Spleen (tissue), 11 donors: ENCODE results near the gene DCAF4. TPM values are rescaled to one million over a fixed set of nuclear protein-coding genes. Genes with fewer than 3 reads are reported as not detected.

Experiments used
- DNase-seq: peaks from one replicate; pipeline ENCODE4 v3.0.0-alpha.2; 2020
- H3K27ac ChIP-seq, 8 donors: fragments of 200-600 bp; sonication (generic) in 7 of 8; 1 replicate in 4 of 8; 2 replicates in 4 of 8; pipeline versions ENCODE4 v1.5.0 to v1.8.0; 2016 to 2021; ENCODE audit warnings: inconsistent platforms in 4 of 8, mild to moderate bottlenecking in 4 of 8, moderate library complexity in 1 of 8
- H3K27me3 ChIP-seq, 7 donors: fragments of 200-600 bp; sonication (generic) in 6 of 7; replicated peaks in 1 of 7; 1 replicate in 4 of 7; 2 replicates in 3 of 7; pipeline versions ENCODE4 v1.5.0 to v1.8.0; 2016 to 2021; ENCODE audit warnings: inconsistent platforms in 3 of 7, mild to moderate bottlenecking in 1 of 7
- H3K36me3 ChIP-seq, 6 donors: fragments of 200-600 bp; sonication (generic) in 5 of 6; 1 replicate in 4 of 6; 2 replicates in 2 of 6; pipeline versions ENCODE4 v1.5.0 to v1.8.0; 2016 to 2021; ENCODE audit warnings: inconsistent platforms in 2 of 6
- H3K4me1 ChIP-seq, 6 donors: fragments of 200-600 bp; sonication (generic) in 5 of 6; 1 replicate in 3 of 6; 2 replicates in 3 of 6; pipeline versions ENCODE4 v1.5.0 to v1.8.0; 2016 to 2021; ENCODE audit warnings: inconsistent platforms in 3 of 6
- H3K4me3 ChIP-seq, 8 donors: fragments of 200-600 bp; sonication (generic) in 7 of 8; 1 replicate in 4 of 8; 2 replicates in 4 of 8; pipeline versions ENCODE4 v1.5.0 to v1.8.0; 2016 to 2021; ENCODE audit warnings: inconsistent platforms in 4 of 8, mild to moderate bottlenecking in 4 of 8, moderate library complexity in 2 of 8
- H3K9me3 ChIP-seq, 8 donors: fragments of 200-600 bp; sonication (generic) in 7 of 8; 1 replicate in 4 of 8; 2 replicates in 4 of 8; pipeline versions ENCODE4 v1.5.0 to v1.8.0; 2016 to 2021; ENCODE audit warnings: inconsistent platforms in 4 of 8
- CTCF ChIP-seq, 11 experiments: fragments of 200-600 bp in 7 of 11; fragments of 450-650 bp in 4 of 11; sonication (generic) in 4 of 11; IDR thresholded peaks in 8 of 11; conservative IDR thresholded peaks in 3 of 11; 1 replicate in 7 of 11; 2 replicates in 4 of 11; pipeline versions ENCODE4 v1.4.0 to v1.8.0; 2016 to 2021; ENCODE audit warnings: antibody characterized with exemption in 11 of 11, inconsistent platforms in 4 of 11, mild to moderate bottlenecking in 1 of 11
- POLR2A ChIP-seq, 3 donors: fragments of 450-650 bp; IDR thresholded peaks; one replicate each; pipeline ENCODE4 v1.5.1; 2017; ENCODE audit warnings: antibody characterized with exemption in 3 of 3, mild to moderate bottlenecking in 1 of 3
- POLR2AphosphoS5 ChIP-seq, 3 donors: sonication (generic); formaldehyde crosslinking; IDR thresholded peaks; one replicate each; pipeline ENCODE4 v1.5.1; 2017; ENCODE audit warnings: antibody characterized with exemption in 3 of 3
- WGBS, 5 donors: extraction: QIAGEN DNeasy Blood & Tissue Kit in 3 of 5; methylation state at CpG; one replicate each; pipeline versions ENCODE4 v1.1.5 to v1.1.7; 2013 to 2018; 5-methylcytosine and 5-hydroxymethylcytosine counted together
- intact Hi-C: fragments of 100-400 bp; cut with DNase I; formaldehyde crosslinking; loops from one replicate; pipeline ENCODE4 v1.15.0; 2023; ENCODE audit warnings: low total_unique reads
- polyA plus RNA-seq, 3 donors: library from polyadenylated mRNA; stranded (reverse); fragments of 200-250 nt; gene quantifications; one replicate each; pipeline ENCODE4 v1.2.1, GENCODE V29; 2013
- total RNA-seq, 7 donors: library from RNA; depleted of rRNA in 3 of 7; stranded (reverse); fragments of >200 nt in 3 of 7; fragmentation: NEBNext Ultra II Directional in 4 of 7; extraction: Animal tissue kit (Norgen Biotek cat#: 25700) in 4 of 7; gene quantifications; one replicate each; pipeline versions ENCODE4 v1.1.0 to v1.2.1, GENCODE V29; 2016 to 2021
- donor health status: healthy with polysubstance abuse.
- donor health status: DM: no; HTN: no; CAD: no; lungs with moderate emphysema.
- donor health status: DM: no; HTN: no; CAD: no.
- donor health status: Bipolar disorder and iron deficiency.
- donor health status: healthy.
- donor health status: DM: no; HTN: no; CAD: no.
- donor health status: DM: yes; HTN: yes; CAD: no.

Gene DCAF4
- total and polyA plus RNA-seq, 10 donors = 7.7 to 25.0 (median 12.3) TPM

- Histone ChIP-seq H3K27ac (no peak overlapping the region), H3K36me3 (no peaks in the 10 kb centered on the region), H3K27me3 (peaks cover 0 to 2% (median 0%) of the 10 kb centered on the region in 7 donors), H3K4me1 (no peaks in the 10 kb centered on the region), H3K9me3 (no peaks in the 10 kb centered on the region), H3K4me3 (no peak overlapping the region)
- 26 to 35% (median 29%) methylated on average over 2 of the region's 2 CpGs for WGBS, 5 donors
- TF ChIP-seq POLR2A (IDR thresholded peaks at IDR 0.05) = no peak
- intact Hi-C loops = no loop called here
- no peak for DNase-seq
Observed at GRCh38 chr14:72913809-72914208, 12.5 kb upstream of the DCAF4 start.

- Histone ChIP-seq H3K4me1 (no peaks in the 10 kb centered on the region), H3K27me3 (peaks cover 0 to 18% (median 0%) of the 10 kb centered on the region in 7 donors), H3K9me3 (no peaks in the 10 kb centered on the region), H3K27ac (no peak overlapping the region), H3K36me3 (no peaks in the 10 kb centered on the region), H3K4me3 (no peak overlapping the region)
- 65 to 80% (median 71%) methylated on average over 6 of the region's 6 CpGs for WGBS, 5 donors
- no peak for DNase-seq
- TF ChIP-seq POLR2A (IDR thresholded peaks at IDR 0.05) (no peak), CTCF (IDR thresholded peaks at IDR 0.05 in 8 of 11, conservative IDR thresholded peaks at IDR 0.05 in 3 of 11) (no peak), POLR2AphosphoS5 (IDR thresholded peaks at IDR 0.05) (no peak)
- intact Hi-C loops = no loop called here
Observed at GRCh38 chr14:72916174-72916573, 10.1 kb upstream of the DCAF4 start.

- Histone ChIP-seq H3K27me3 (peaks cover 0 to 18% (median 0%) of the 10 kb centered on the region in 7 donors), H3K4me3 (no peak overlapping the region), H3K27ac (no peak overlapping the region), H3K9me3 (no peaks in the 10 kb centered on the region), H3K36me3 (no peaks in the 10 kb centered on the region), H3K4me1 (no peaks in the 10 kb centered on the region)
- DNase-seq = no peak
- 66 to 76% (median 69%) methylated on average over 9 of the region's 9 CpGs for WGBS, 5 donors
- TF ChIP-seq POLR2A (IDR thresholded peaks at IDR 0.05) (no peak), CTCF (IDR thresholded peaks at IDR 0.05 in 8 of 11, conservative IDR thresholded peaks at IDR 0.05 in 3 of 11) (no peak), POLR2AphosphoS5 (IDR thresholded peaks at IDR 0.05) (no peak)
- intact Hi-C loops = no loop called here
Observed at GRCh38 chr14:72917094-72917802, 9.0 kb upstream of the DCAF4 start.

GRCh38 chr14:72920008-72920407 lies 6.3 kb upstream of the DCAF4 start:
- Histone ChIP-seq H3K27ac (no peak overlapping the region), H3K4me1 (no peaks in the 10 kb centered on the region), H3K27me3 (peaks cover 0 to 18% (median 0%) of the 10 kb centered on the region in 7 donors), H3K4me3 (no peak overlapping the region), H3K36me3 (no peaks in the 10 kb centered on the region), H3K9me3 (no peaks in the 10 kb centered on the region)
- 67 to 81% (median 74%) methylated on average over 2 of the region's 2 CpGs for WGBS, 5 donors
- no peak for TF ChIP-seq POLR2AphosphoS5 (IDR thresholded peaks at IDR 0.05)
- intact Hi-C loops = no loop called here
- DNase-seq = no peak

- peaks cover 0 to 18% (median 0%) of the 10 kb centered on the region in 7 donors for H3K27me3 ChIP-seq
- H3K27ac ChIP-seq = no peak overlapping the region
- intact Hi-C loops = no loop called here
- no peak for DNase-seq
- H3K4me3 ChIP-seq = no peak overlapping the region
- no peaks in the 10 kb centered on the region for H3K9me3 ChIP-seq
- no peaks in the 10 kb centered on the region for H3K36me3 ChIP-seq
- H3K4me1 ChIP-seq = peaks cover 0 to 10% (median 6%) of the 10 kb centered on the region in 6 donors
- TF ChIP-seq CTCF (IDR thresholded peaks at IDR 0.05 in 8 of 11, conservative IDR thresholded peaks at IDR 0.05 in 3 of 11) (no peak), POLR2A (IDR thresholded peaks at IDR 0.05) (no peak), POLR2AphosphoS5 (IDR thresholded peaks at IDR 0.05) (no peak)
Observed at GRCh38 chr14:72921396-72921795, 4.9 kb upstream of the DCAF4 start.
